Measurements from ENCODE around the gene PLEKHH1.

PLEKHH1 gene

DNA sequence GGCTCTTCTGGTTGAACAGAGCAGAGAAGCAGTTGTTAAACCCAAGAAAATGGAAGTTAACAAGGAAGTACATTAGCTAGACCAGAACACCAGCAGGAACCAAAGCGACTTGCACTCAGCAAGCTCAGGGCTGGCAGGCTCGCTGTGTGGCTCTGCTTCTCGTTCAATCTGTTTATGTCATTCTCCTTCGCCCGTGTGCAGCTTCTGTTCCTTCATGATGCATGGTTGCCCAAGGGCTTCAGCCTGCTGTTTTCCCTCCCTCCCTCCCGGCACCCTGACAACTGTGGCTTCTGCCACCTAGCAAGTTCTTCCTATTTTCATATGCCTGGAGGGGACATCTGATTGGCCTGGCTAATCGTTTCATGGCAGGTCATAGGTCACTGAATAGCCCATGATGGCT, 41.7 kb downstream of the PLEKHH1 start:
- peak in 1 of 2 experiments; percentile 1 for DNase-seq (ENCODE audit: low read depth in 1 of 2, low spot score in 1 of 2)
- no peak for TF ChIP-seq GABPA (IDR thresholded peaks at IDR 0.05; ENCODE audit: low read depth)
- TF ChIP-seq POLR2AphosphoS5 (IDR thresholded peaks at IDR 0.05; ENCODE audit: low read depth), result no peak
- TF ChIP-seq, protein P1, sequence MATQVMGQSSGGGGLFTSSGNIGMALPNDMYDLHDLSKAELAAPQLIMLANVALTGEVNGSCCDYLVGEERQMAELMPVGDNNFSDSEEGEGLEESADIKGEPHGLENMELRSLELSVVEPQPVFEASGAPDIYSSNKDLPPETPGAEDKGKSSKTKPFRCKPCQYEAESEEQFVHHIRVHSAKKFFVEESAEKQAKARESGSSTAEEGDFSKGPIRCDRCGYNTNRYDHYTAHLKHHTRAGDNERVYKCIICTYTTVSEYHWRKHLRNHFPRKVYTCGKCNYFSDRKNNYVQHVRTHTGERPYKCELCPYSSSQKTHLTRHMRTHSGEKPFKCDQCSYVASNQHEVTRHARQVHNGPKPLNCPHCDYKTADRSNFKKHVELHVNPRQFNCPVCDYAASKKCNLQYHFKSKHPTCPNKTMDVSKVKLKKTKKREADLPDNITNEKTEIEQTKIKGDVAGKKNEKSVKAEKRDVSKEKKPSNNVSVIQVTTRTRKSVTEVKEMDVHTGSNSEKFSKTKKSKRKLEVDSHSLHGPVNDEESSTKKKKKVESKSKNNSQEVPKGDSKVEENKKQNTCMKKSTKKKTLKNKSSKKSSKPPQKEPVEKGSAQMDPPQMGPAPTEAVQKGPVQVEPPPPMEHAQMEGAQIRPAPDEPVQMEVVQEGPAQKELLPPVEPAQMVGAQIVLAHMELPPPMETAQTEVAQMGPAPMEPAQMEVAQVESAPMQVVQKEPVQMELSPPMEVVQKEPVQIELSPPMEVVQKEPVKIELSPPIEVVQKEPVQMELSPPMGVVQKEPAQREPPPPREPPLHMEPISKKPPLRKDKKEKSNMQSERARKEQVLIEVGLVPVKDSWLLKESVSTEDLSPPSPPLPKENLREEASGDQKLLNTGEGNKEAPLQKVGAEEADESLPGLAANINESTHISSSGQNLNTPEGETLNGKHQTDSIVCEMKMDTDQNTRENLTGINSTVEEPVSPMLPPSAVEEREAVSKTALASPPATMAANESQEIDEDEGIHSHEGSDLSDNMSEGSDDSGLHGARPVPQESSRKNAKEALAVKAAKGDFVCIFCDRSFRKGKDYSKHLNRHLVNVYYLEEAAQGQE (IDR thresholded peaks at IDR 0.05; ENCODE audit: insufficient replicate concordance, low read depth), result no peak
- no peak for TF ChIP-seq SPI1 (IDR thresholded peaks at IDR 0.05; ENCODE audit: borderline replicate concordance, low read depth)
- TF ChIP-seq, protein P2, sequence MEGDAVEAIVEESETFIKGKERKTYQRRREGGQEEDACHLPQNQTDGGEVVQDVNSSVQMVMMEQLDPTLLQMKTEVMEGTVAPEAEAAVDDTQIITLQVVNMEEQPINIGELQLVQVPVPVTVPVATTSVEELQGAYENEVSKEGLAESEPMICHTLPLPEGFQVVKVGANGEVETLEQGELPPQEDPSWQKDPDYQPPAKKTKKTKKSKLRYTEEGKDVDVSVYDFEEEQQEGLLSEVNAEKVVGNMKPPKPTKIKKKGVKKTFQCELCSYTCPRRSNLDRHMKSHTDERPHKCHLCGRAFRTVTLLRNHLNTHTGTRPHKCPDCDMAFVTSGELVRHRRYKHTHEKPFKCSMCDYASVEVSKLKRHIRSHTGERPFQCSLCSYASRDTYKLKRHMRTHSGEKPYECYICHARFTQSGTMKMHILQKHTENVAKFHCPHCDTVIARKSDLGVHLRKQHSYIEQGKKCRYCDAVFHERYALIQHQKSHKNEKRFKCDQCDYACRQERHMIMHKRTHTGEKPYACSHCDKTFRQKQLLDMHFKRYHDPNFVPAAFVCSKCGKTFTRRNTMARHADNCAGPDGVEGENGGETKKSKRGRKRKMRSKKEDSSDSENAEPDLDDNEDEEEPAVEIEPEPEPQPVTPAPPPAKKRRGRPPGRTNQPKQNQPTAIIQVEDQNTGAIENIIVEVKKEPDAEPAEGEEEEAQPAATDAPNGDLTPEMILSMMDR (IDR thresholded peaks at IDR 0.05; ENCODE audit: insufficient read depth, low read length), result no peak
- H3K27ac ChIP-seq (replicated peaks), result no peak overlapping the region
- H3K27me3 ChIP-seq (ENCODE audit: insufficient read depth, poor library complexity, severe bottlenecking), result no peaks in the 10 kb centered on the region
- no peak overlapping the region for H3K4me3 ChIP-seq (replicated peaks; ENCODE audit: insufficient read depth, low read length)

DNA sequence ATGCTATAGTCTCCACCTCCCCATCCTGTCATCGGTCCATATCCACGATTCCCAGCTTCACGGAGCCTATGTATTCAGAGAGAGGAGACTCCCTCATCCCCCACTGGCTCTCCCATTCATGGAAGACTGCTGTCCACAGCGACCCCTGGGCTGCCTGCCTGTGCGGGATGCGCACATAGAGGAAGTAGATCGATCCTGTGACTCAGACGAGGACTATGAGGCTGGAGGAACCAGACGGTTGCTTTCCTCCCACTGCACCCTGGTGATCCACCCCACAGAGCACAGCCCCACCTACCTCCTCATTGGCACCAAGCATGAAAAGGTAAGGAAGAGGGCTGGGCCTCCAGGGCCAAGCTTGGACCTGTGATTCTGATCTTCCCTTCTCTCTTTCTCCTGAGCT, 42.6 kb downstream of the PLEKHH1 start:
- TF ChIP-seq POLR2AphosphoS5 (IDR thresholded peaks at IDR 0.05; ENCODE audit: low read depth) (no peak), GABPA (IDR thresholded peaks at IDR 0.05; ENCODE audit: low read depth) (no peak), SPI1 (IDR thresholded peaks at IDR 0.05; ENCODE audit: borderline replicate concordance, low read depth) (no peak)
- TF ChIP-seq, protein P1 (IDR thresholded peaks at IDR 0.05; ENCODE audit: insufficient replicate concordance, low read depth), result no peak
- TF ChIP-seq, protein P2 (IDR thresholded peaks at IDR 0.05; ENCODE audit: insufficient read depth, low read length), result no peak
- Histone ChIP-seq H3K27me3 (ENCODE audit: insufficient read depth, poor library complexity, severe bottlenecking) (no peaks in the 10 kb centered on the region), H3K4me3 (replicated peaks; ENCODE audit: insufficient read depth, low read length) (no peak overlapping the region), H3K27ac (replicated peaks) (no peak overlapping the region)
- DNase-seq (ENCODE audit: low read depth in 1 of 2, low spot score in 1 of 2), result no peak

DNA sequence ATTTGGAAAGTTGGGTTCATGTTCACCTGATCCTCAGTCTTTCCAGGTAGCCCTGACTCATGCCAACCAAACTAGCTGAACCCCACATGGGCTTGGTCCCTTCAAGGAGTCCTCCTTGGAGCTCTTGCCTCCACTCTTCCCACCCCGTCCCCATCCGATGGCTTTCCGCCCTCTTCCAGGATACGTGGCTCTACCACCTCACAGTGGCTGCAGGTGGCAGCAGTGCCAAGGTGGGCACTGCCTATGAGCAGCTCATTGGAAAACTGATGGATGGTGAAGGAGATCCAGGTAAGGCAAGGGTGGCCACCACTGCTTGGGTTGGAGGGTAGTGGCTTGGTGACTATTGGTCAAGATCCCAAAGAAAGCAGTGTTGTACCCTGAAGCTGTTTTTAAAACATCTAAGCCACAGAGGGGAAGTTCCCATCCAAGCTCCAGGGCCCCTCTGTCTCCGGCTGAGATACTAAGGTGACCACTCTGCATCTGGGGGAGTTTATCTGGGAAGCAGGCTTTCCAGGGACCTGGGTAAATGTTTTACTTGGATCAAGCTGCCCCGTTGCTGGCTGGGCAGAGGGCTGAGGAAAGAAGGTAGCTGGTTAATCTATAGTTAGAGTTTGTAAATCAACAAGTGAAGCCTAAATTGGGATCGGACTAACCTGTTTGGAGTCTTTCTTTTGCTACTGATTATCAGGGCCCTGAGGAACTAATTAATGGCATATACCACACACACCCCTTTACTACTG, 43.3 kb downstream of the PLEKHH1 start:
- TF ChIP-seq, protein P1 (IDR thresholded peaks at IDR 0.05; ENCODE audit: insufficient replicate concordance, low read depth), result no peak
- TF ChIP-seq POLR2AphosphoS5 (IDR thresholded peaks at IDR 0.05; ENCODE audit: low read depth), result no peak
- TF ChIP-seq SPI1 (IDR thresholded peaks at IDR 0.05; ENCODE audit: borderline replicate concordance, low read depth), result no peak
- TF ChIP-seq, protein P2 (IDR thresholded peaks at IDR 0.05; ENCODE audit: insufficient read depth, low read length), result no peak
- no peak for TF ChIP-seq GABPA (IDR thresholded peaks at IDR 0.05; ENCODE audit: low read depth)
- no peak overlapping the region for H3K4me3 ChIP-seq (replicated peaks; ENCODE audit: insufficient read depth, low read length)
- H3K27me3 ChIP-seq (ENCODE audit: insufficient read depth, poor library complexity, severe bottlenecking), result no peaks in the 10 kb centered on the region
- DNase-seq (ENCODE audit: low read depth in 1 of 2, low spot score in 1 of 2), result no peak
- H3K27ac ChIP-seq (replicated peaks), result no peak overlapping the region

Measured in HL-60 (cell line).